Spleen (tissue), 13 donors: ENCODE results near the gene PDCD2. TPM values are rescaled to one million over a fixed set of nuclear protein-coding genes. Genes with fewer than 3 reads are reported as not detected.
"Not testable (repeated sequence)": the region's sequence is repeated elsewhere in the genome, so short reads cannot be mapped to it uniquely, and the experiment has no call there.

ENCODE experiments used
- DNase-seq: peaks from one replicate; pipeline ENCODE4 v3.0.0-alpha.2; 2020
- H3K27ac ChIP-seq, 8 donors: fragments of 200-600 bp; sonication (generic) in 7 of 8; 1 replicate in 4 of 8; 2 replicates in 4 of 8; pipeline versions ENCODE4 v1.5.0 to v1.8.0; 2016 to 2021; ENCODE audit warnings: inconsistent platforms in 4 of 8, mild to moderate bottlenecking in 4 of 8, moderate library complexity in 1 of 8
- H3K27me3 ChIP-seq, 7 donors: fragments of 200-600 bp; sonication (generic) in 6 of 7; replicated peaks in 1 of 7; 1 replicate in 4 of 7; 2 replicates in 3 of 7; pipeline versions ENCODE4 v1.5.0 to v1.8.0; 2016 to 2021; ENCODE audit warnings: inconsistent platforms in 3 of 7, mild to moderate bottlenecking in 1 of 7
- H3K36me3 ChIP-seq, 6 donors: fragments of 200-600 bp; sonication (generic) in 5 of 6; 1 replicate in 4 of 6; 2 replicates in 2 of 6; pipeline versions ENCODE4 v1.5.0 to v1.8.0; 2016 to 2021; ENCODE audit warnings: inconsistent platforms in 2 of 6
- H3K4me1 ChIP-seq, 6 donors: fragments of 200-600 bp; sonication (generic) in 5 of 6; 1 replicate in 3 of 6; 2 replicates in 3 of 6; pipeline versions ENCODE4 v1.5.0 to v1.8.0; 2016 to 2021; ENCODE audit warnings: inconsistent platforms in 3 of 6
- H3K4me3 ChIP-seq, 8 donors: fragments of 200-600 bp; sonication (generic) in 7 of 8; 1 replicate in 4 of 8; 2 replicates in 4 of 8; pipeline versions ENCODE4 v1.5.0 to v1.8.0; 2016 to 2021; ENCODE audit warnings: inconsistent platforms in 4 of 8, mild to moderate bottlenecking in 4 of 8, moderate library complexity in 2 of 8
- H3K9me3 ChIP-seq, 8 donors: fragments of 200-600 bp; sonication (generic) in 7 of 8; 1 replicate in 4 of 8; 2 replicates in 4 of 8; pipeline versions ENCODE4 v1.5.0 to v1.8.0; 2016 to 2021; ENCODE audit warnings: inconsistent platforms in 4 of 8
- CTCF ChIP-seq, 11 experiments: fragments of 200-600 bp in 7 of 11; fragments of 450-650 bp in 4 of 11; sonication (generic) in 4 of 11; IDR thresholded peaks in 8 of 11; conservative IDR thresholded peaks in 3 of 11; 1 replicate in 7 of 11; 2 replicates in 4 of 11; pipeline versions ENCODE4 v1.4.0 to v1.8.0; 2016 to 2021; ENCODE audit warnings: antibody characterized with exemption in 11 of 11, inconsistent platforms in 4 of 11, mild to moderate bottlenecking in 1 of 11
- POLR2A ChIP-seq, 3 donors: fragments of 450-650 bp; IDR thresholded peaks; one replicate each; pipeline ENCODE4 v1.5.1; 2017; ENCODE audit warnings: antibody characterized with exemption in 3 of 3, mild to moderate bottlenecking in 1 of 3
- POLR2AphosphoS5 ChIP-seq, 3 donors: sonication (generic); formaldehyde crosslinking; IDR thresholded peaks; one replicate each; pipeline ENCODE4 v1.5.1; 2017; ENCODE audit warnings: antibody characterized with exemption in 3 of 3
- WGBS, 5 donors: extraction: QIAGEN DNeasy Blood & Tissue Kit in 3 of 5; methylation state at CpG; one replicate each; pipeline versions ENCODE4 v1.1.5 to v1.1.7; 2013 to 2018; 5-methylcytosine and 5-hydroxymethylcytosine counted together
- intact Hi-C: fragments of 100-400 bp; cut with DNase I; formaldehyde crosslinking; loops from one replicate; pipeline ENCODE4 v1.15.0; 2023; ENCODE audit warnings: low total_unique reads
- long read RNA-seq, 2 donors: transcript quantifications; one replicate each; lab custom pipeline, GENCODE V29; 2026
- polyA plus RNA-seq, 3 donors: library from polyadenylated mRNA; stranded (reverse); fragments of 200-250 nt; gene quantifications; one replicate each; pipeline ENCODE4 v1.2.1, GENCODE V29; 2013
- total RNA-seq, 7 donors: library from RNA; depleted of rRNA in 3 of 7; stranded (reverse); fragments of >200 nt in 3 of 7; fragmentation: NEBNext Ultra II Directional in 4 of 7; extraction: Animal tissue kit (Norgen Biotek cat#: 25700) in 4 of 7; gene quantifications; one replicate each; pipeline versions ENCODE4 v1.1.0 to v1.2.1, GENCODE V29; 2016 to 2021
- donor health status: healthy with polysubstance abuse.
- donor health status: DM: no; HTN: no; CAD: no; lungs with moderate emphysema.
- donor health status: DM: no; HTN: no; CAD: no.
- donor health status: Bipolar disorder and iron deficiency.
- donor health status: healthy.
- donor health status: DM: no; HTN: no; CAD: no.
- donor health status: DM: yes; HTN: yes; CAD: no.

Gene PDCD2
- total RNA-seq (10 to 100 TPM; 45.5 to 95.4 (median 51.6) TPM), polyA plus RNA-seq (10 to 100 TPM; 58.4 to 80.2 (median 64.9) TPM)
- long read RNA-seq, donor 1, transcript PDCD2-208 (6 exons, 3,378 nt) = major isoform, 11 of 19 reads
- long read RNA-seq, donor 1, partial matches to known transcripts = 0 of 19 reads
- long read RNA-seq, donor 1, other reads (novel, unspliced or antisense) = 0 of 19 reads
- long read RNA-seq, donor 2, transcript PDCD2-208 (6 exons, 3,378 nt) = major isoform, 5 of 12 reads
- long read RNA-seq, donor 2, partial matches to known transcripts = 0 of 12 reads
- long read RNA-seq, donor 2, other reads (novel, unspliced or antisense) = 0 of 12 reads

GRCh38 chr6:170584181-170584953, at the start of gene PDCD2:
TSS of gene PDCD2 (minus strand) at chr6:170584637. CDS start at chr6:170584581, 56 bp downstream.
- H3K9me3 ChIP-seq = no peaks in the 10 kb centered on the region
- 0 to 1% (median 0%) methylated on average over 45 to 81 of the region's 81 CpGs for WGBS, 5 donors
- DNase-seq = peak; percentile 99
- intact Hi-C loops = no loop called here
- peaks cover 0 to 39% (median 31%) of the 10 kb centered on the region in 6 donors for H3K36me3 ChIP-seq
- peak within 1 kb of the TSS; percentile 78 to 100 (median 94) for H3K4me3 ChIP-seq
- peaks cover 6 to 42% (median 22%) of the 10 kb centered on the region in 6 donors for H3K4me1 ChIP-seq
- peak within 1 kb of the TSS; percentile 66 to 96 (median 94) for H3K27ac ChIP-seq
- H3K27me3 ChIP-seq = peaks cover 0 to 3% (median 0%) of the 10 kb centered on the region in 7 donors
- TF ChIP-seq POLR2A (IDR thresholded peaks at IDR 0.05) (peak in 1 of 3 donors; percentile 33), CTCF (IDR thresholded peaks at IDR 0.05 in 8 of 11, conservative IDR thresholded peaks at IDR 0.05 in 3 of 11) (peak in 1 of 11 experiments; percentile 31), POLR2AphosphoS5 (IDR thresholded peaks at IDR 0.05) (peak; percentile 94 to 97 (median 95))

DNA sequence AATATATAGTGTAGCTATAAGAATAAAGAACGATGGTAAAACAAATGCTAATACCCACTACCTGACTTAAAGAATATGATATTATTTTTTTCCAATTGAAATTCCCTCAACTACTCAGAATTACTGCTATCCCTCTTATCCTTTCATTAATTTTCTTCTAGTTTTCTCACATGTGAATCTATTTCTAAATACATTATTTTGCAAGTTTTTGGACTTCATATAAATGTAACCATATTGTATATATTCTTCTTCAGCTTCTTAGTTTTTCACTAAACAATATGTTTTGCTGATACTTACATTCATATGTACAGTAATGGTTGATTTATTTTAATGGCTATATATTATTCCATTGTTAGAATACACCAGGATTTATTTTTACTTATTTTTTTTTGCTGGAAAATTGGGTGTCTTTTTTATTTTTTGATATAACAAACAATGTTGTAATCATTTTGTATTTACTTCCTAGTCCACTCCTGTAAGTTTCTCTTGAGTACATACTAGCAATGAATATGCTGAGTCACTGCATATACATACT, 31.6 kb upstream of the PDCD2 start:
- WGBS, 5 donors = 100% methylated on average over 1 of the region's 1 CpG; no CpG with 5 or more reads in 4 of the 5 donors
- intact Hi-C loops, DNase-seq, H3K36me3 ChIP-seq, H3K27me3 ChIP-seq, H3K27ac ChIP-seq, H3K4me1 ChIP-seq, H3K4me3 ChIP-seq, H3K9me3 ChIP-seq: not testable (repeated sequence)

GRCh38 chr6:170612256-170612804, 27.9 kb upstream of the PDCD2 start:
- H3K36me3 ChIP-seq, DNase-seq, H3K4me3 ChIP-seq, H3K4me1 ChIP-seq, H3K9me3 ChIP-seq, H3K27ac ChIP-seq, intact Hi-C loops: not testable (repeated sequence)
- 4 to 8% (median 5%) methylated on average over 11 to 33 of the region's 55 CpGs for WGBS, 5 donors
- H3K27me3 ChIP-seq = peaks cover 0 to 40% (median 3%) of the 10 kb centered on the region in 7 donors

DNA sequence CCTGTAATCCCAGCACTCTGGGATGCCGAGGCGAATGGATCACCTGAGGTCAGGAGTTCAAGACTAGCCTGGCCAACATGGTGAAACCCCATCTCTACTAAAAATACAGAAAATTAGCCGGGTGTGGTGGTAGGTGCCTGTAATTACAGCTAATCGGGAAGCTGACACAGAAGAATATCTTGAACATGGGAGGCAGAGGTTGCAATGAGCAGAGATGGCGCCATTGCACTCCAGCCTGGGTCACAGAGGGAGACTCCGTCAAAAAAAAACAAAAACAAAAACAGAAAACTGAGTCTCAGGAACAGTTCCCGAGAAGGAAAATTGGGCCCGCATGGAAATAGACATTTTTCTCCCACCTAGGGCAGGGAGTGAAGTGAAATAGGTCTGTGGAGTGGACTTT, 24.8 kb upstream of the PDCD2 start:
- H3K27me3 ChIP-seq = peaks cover 0 to 71% (median 3%) of the 10 kb centered on the region in 7 donors
- DNase-seq, H3K9me3 ChIP-seq, H3K4me3 ChIP-seq, intact Hi-C loops, H3K27ac ChIP-seq, H3K4me1 ChIP-seq, H3K36me3 ChIP-seq: not testable (repeated sequence)
- WGBS, 5 donors = 77 to 84% (median 81%) methylated on average over 8 of the region's 8 CpGs

GRCh38 chr6:170605574-170606259, 21.3 kb upstream of the PDCD2 start:
- WGBS, 5 donors = 60 to 80% (median 75%) methylated on average over 6 of the region's 6 CpGs
- H3K27me3 ChIP-seq = peaks cover 0 to 73% (median 3%) of the 10 kb centered on the region in 7 donors
- no peak for DNase-seq
- no peaks in the 10 kb centered on the region for H3K4me1 ChIP-seq
- H3K36me3 ChIP-seq = no peaks in the 10 kb centered on the region
- no peak overlapping the region for H3K27ac ChIP-seq
- no peak overlapping the region for H3K4me3 ChIP-seq
- no peak for TF ChIP-seq POLR2AphosphoS5 (IDR thresholded peaks at IDR 0.05)
- TF ChIP-seq CTCF (IDR thresholded peaks at IDR 0.05 in 8 of 11, conservative IDR thresholded peaks at IDR 0.05 in 3 of 11) = no peak
- TF ChIP-seq POLR2A (IDR thresholded peaks at IDR 0.05) = no peak
- H3K9me3 ChIP-seq = no peaks in the 10 kb centered on the region
- intact Hi-C loops = no loop called here
